GM12892 (cell line): Measurements from ENCODE around the gene MBD5.

Source experiments
- DNase-seq: peaks from one replicate; pipeline ENCODE4 v3.0.0; 2011; ENCODE audit not compliant: insufficient read length
- FAIRE-seq: peaks from 2 replicates; lab custom pipeline; 2011; peaks lifted over from hg19 to GRCh38; lab: Jason Lieb, UNC
- POLR2A ChIP-seq: IDR thresholded peaks from 2 replicates; pipeline ENCODE4 v1.6.1; 2011; ENCODE audit warnings: low read depth, low read length, control low read depth
- POLR2AphosphoS5 ChIP-seq: IDR thresholded peaks from 2 replicates; pipeline ENCODE4 v1.6.1; 2011; ENCODE audit warnings: low read depth, low read length, control low read depth
- TAF1 ChIP-seq: IDR thresholded peaks from 2 replicates; pipeline ENCODE4 v1.6.1; 2011; ENCODE audit warnings: low read depth, mild to moderate bottlenecking, control low read depth, low read length, borderline replicate concordance

MBD5 gene

GRCh38 chr2:148063633-148064032 lies 42.7 kb downstream of the MBD5 start:
- no peak for TF ChIP-seq TAF1
- no peak for TF ChIP-seq POLR2A
- TF ChIP-seq POLR2AphosphoS5, result no peak
- DNase-seq, result no peak
- FAIRE-seq, result peak; percentile 36

GRCh38 chr2:148065936-148066335 lies 45.0 kb downstream of the MBD5 start:
- FAIRE-seq (no peak), DNase-seq (no peak)
- TF ChIP-seq TAF1 (no peak), POLR2AphosphoS5 (no peak), POLR2A (no peak)

GRCh38 chr2:148067801-148068200 lies 46.9 kb downstream of the MBD5 start:
- no peak for FAIRE-seq
- no peak for DNase-seq
- no peak for TF ChIP-seq POLR2A
- TF ChIP-seq POLR2AphosphoS5, result no peak
- TF ChIP-seq TAF1, result no peak

GRCh38 chr2:148071351-148071750 lies 50.5 kb downstream of the MBD5 start:
- no peak for DNase-seq
- no peak for TF ChIP-seq POLR2AphosphoS5
- TF ChIP-seq TAF1, result no peak
- TF ChIP-seq POLR2A, result no peak
- FAIRE-seq, result no peak

- FAIRE-seq, result no peak
- no peak for TF ChIP-seq POLR2AphosphoS5
- no peak for TF ChIP-seq TAF1
- TF ChIP-seq POLR2A, result no peak
- DNase-seq, result no peak
Observed at GRCh38 chr2:148096012-148096411, 75.1 kb downstream of the MBD5 start.

GRCh38 chr2:148102641-148103040 lies 81.8 kb downstream of the MBD5 start:
- FAIRE-seq (no peak), DNase-seq (no peak)
- TF ChIP-seq POLR2AphosphoS5, result no peak
- TF ChIP-seq POLR2A, result no peak
- TF ChIP-seq TAF1, result no peak

GRCh38 chr2:148103946-148104345 lies 83.1 kb downstream of the MBD5 start:
- FAIRE-seq, result no peak
- TF ChIP-seq TAF1 (no peak), POLR2A (no peak), POLR2AphosphoS5 (no peak)
- DNase-seq, result no peak

GRCh38 chr2:148106331-148106730 lies 85.4 kb downstream of the MBD5 start:
- no peak for DNase-seq
- no peak for FAIRE-seq
- TF ChIP-seq POLR2AphosphoS5, result no peak
- TF ChIP-seq TAF1, result no peak
- no peak for TF ChIP-seq POLR2A

- no peak for FAIRE-seq
- DNase-seq, result no peak
- no peak for TF ChIP-seq POLR2AphosphoS5
- no peak for TF ChIP-seq TAF1
- TF ChIP-seq POLR2A, result no peak
Observed at GRCh38 chr2:148108385-148108784, 87.5 kb downstream of the MBD5 start.

GRCh38 chr2:148110184-148110583 lies 89.3 kb downstream of the MBD5 start:
- FAIRE-seq (no peak), DNase-seq (no peak)

GRCh38 chr2:148122788-148123187 lies 101.9 kb downstream of the MBD5 start:
- FAIRE-seq (no peak), DNase-seq (no peak)
- no peak for TF ChIP-seq POLR2AphosphoS5
- no peak for TF ChIP-seq TAF1
- TF ChIP-seq POLR2A, result no peak

More at GRCh38 chr2:148110184-148110583, 89.3 kb downstream of the MBD5 start:
- no peak for TF ChIP-seq POLR2AphosphoS5
- TF ChIP-seq TAF1, result no peak

- no peak for FAIRE-seq
- no peak for DNase-seq
- TF ChIP-seq POLR2AphosphoS5 (no peak), POLR2A (no peak), TAF1 (no peak)
Observed at GRCh38 chr2:148124271-148124670, 103.4 kb downstream of the MBD5 start.
